ENCODE data around the gene MAGI2.

GRCh38 chr7:78184299-78184698 is 1269.2 kb downstream of the MAGI2 start:
- TF ChIP-seq CTCF (IDR thresholded peaks at IDR 0.05; ENCODE audit: insufficient read depth, low read depth, low read length) = no peak
- TF ChIP-seq EZH2 (IDR thresholded peaks at IDR 0.05; ENCODE audit: insufficient read depth, low read length) = no peak

Measured in astrocyte (in vitro differentiated cells and primary cell).